HepG2 (cell line): ENCODE measurements around the gene RAB8A. TPM values are rescaled to one million over a fixed set of nuclear protein-coding genes. Genes with fewer than 3 reads are reported as not detected.

Experiments
- ATF7-NPFF ChIP-seq: sonication (generic); formaldehyde crosslinking; IDR thresholded peaks from 2 replicates; pipeline ENCODE4 v1.8.1; 2023; ENCODE audit warnings: mild to moderate bottlenecking, low read depth, missing genetic modification reagents, moderate library complexity
- BCL6 ChIP-seq: IDR thresholded peaks from 2 replicates; pipeline ENCODE4 v1.6.1; 2016; ENCODE audit warnings: missing genetic modification reagents, missing compliant biosample characterization
- CHD4 ChIP-seq: fragments of 200-600 bp; sonication (generic); IDR thresholded peaks from 2 replicates; pipeline ENCODE4 v1.7.0; 2017; ENCODE audit warnings: mild to moderate bottlenecking, low read length, borderline replicate concordance
- MAX ChIP-seq: IDR thresholded peaks from 2 replicates; pipeline ENCODE4 v1.6.1; 2012; ENCODE audit warnings: inconsistent platforms
- NR3C1 ChIP-seq: sonication (generic); formaldehyde crosslinking; IDR thresholded peaks from 2 replicates; pipeline ENCODE4 v1.4.0; 2020; ENCODE audit warnings: missing genetic modification reagents
- PRDM15 ChIP-seq: sonication (generic); formaldehyde crosslinking; IDR thresholded peaks from 2 replicates; pipeline ENCODE4 v1.4.0; 2020; ENCODE audit warnings: missing genetic modification reagents
- RBM39 ChIP-seq: fragments of 200-400 bp; formaldehyde crosslinking; IDR thresholded peaks from one replicate; pipeline ENCODE4 v1.6.1; 2018; ENCODE audit warnings: antibody characterized with exemption, mild to moderate bottlenecking, low read depth, low read length; ENCODE audit not compliant: poor library complexity, severe bottlenecking
- ZBED4 ChIP-seq: sonication (generic); formaldehyde crosslinking; IDR thresholded peaks from 2 replicates; pipeline ENCODE4 v1.4.0; 2020; ENCODE audit warnings: missing genetic modification reagents, borderline replicate concordance
- ZBTB4 ChIP-seq: sonication (generic); formaldehyde crosslinking; IDR thresholded peaks from 2 replicates; pipeline ENCODE4 v1.4.0; 2020; ENCODE audit warnings: missing genetic modification reagents, mild to moderate bottlenecking, borderline replicate concordance
- ZBTB7B ChIP-seq: sonication (generic); formaldehyde crosslinking; IDR thresholded peaks from 2 replicates; pipeline ENCODE4 v1.4.0; 2020; ENCODE audit warnings: missing genetic modification reagents
- ZNF431 ChIP-seq: sonication (generic); formaldehyde crosslinking; IDR thresholded peaks from 2 replicates; pipeline ENCODE4 v1.9.0; 2022; ENCODE audit warnings: missing genetic modification reagents, low read depth, mild to moderate bottlenecking, borderline replicate concordance
- ZNF512 ChIP-seq: sonication (generic); formaldehyde crosslinking; IDR thresholded peaks from 2 replicates; pipeline ENCODE4 v1.4.0; 2020; ENCODE audit warnings: mild to moderate bottlenecking, missing genetic modification reagents
- ZNF782 ChIP-seq: sonication (generic); formaldehyde crosslinking; IDR thresholded peaks from 2 replicates; pipeline ENCODE4 v1.4.0; 2020; ENCODE audit warnings: missing genetic modification reagents, mild to moderate bottlenecking, borderline replicate concordance
- polyA plus RNA-seq, 8 experiments: library from polyadenylated mRNA; depleted of rRNA in 3 of 8; stranded (reverse) in 7 of 8; unstranded in 1 of 8; fragments of >200 nt; fragmentation: Illumina TruSeq in 4 of 8; extraction: Trizol in 4 of 8; gene quantifications; 2 replicates each; pipeline versions ENCODE4 v1.2.1 to v1.2.3, GENCODE V29; 2011 to 2016; ENCODE audit warnings: low read depth in 4 of 8, missing spikeins in 1 of 8, mixed read lengths in 1 of 8; ENCODE audit not compliant: insufficient read depth in 1 of 8
- total RNA-seq, 5 experiments: library from RNA; depleted of rRNA; stranded (reverse); fragments of >200 nt; fragmentation: Illumina TruSeq; extraction: Trizol; gene quantifications; 2 replicates each; pipeline ENCODE4 v1.2.3, GENCODE V29; 2016; ENCODE audit warnings: low read depth in 1 of 5

RAB8A gene
- total and polyA plus RNA-seq, 2 of the 13 experiments (the other 11 are each of a cell fraction or from before 2014, with no cell fraction given), result 36.7 to 45.0 TPM

- peak; percentile 49; the same call in 1 of the 2 replicates for TF ChIP-seq PRDM15 (CRISPR knock-in tag)
- no peak for TF ChIP-seq ZBTB7B (CRISPR knock-in tag)
- no peak for TF ChIP-seq ZBED4 (CRISPR knock-in tag)
- 0 out of 2 replicates have a peak, but pooled peaks have one; percentile 76 for TF ChIP-seq ZNF431 (CRISPR knock-in tag)
- 0 out of 2 replicates have a peak, but pooled peaks have one; percentile 48 for TF ChIP-seq ATF7-NPFF (CRISPR knock-in tag)
- TF ChIP-seq MAX, result peak; percentile 89
- peak; percentile 68 for TF ChIP-seq RBM39
- TF ChIP-seq CHD4, result no peak
- TF ChIP-seq ZNF512, result no peak
- TF ChIP-seq ZNF782, result 0 out of 2 replicates have a peak, but pooled peaks have one; percentile 17
- no peak; the same call in 1 of the 2 replicates for TF ChIP-seq ZBTB4 (CRISPR knock-in tag)
- TF ChIP-seq BCL6, result 0 out of 2 replicates have a peak, but pooled peaks have one; percentile 11
- no peak for TF ChIP-seq NR3C1 (CRISPR knock-in tag)
Observed at GRCh38 chr19:16111160-16111908, at the start of gene RAB8A (continued).
